Measurements from ENCODE around the gene TSFM.
"Not testable (repeated sequence)": the region's sequence is repeated elsewhere in the genome, so short reads cannot be mapped to it uniquely, and the experiment has no call there.

TSFM gene

GRCh38 chr12:57772429-57773322, 9.9 kb upstream of the TSFM start, which contains the start of gene EEF1AKMT3:
EEF1AKMT3 (plus strand) TSS chr12:57772614; CDS start chr12:57772725, 111 bp downstream.
- peak; percentile 54 to 83 for DNase-seq (ENCODE audit: low spot score in 2 of 2)
- Histone ChIP-seq H3K27me3 (ENCODE audit: low read depth) (no peaks in the 10 kb centered on the region), H3K9me3 (no peaks in the 10 kb centered on the region), H3K4me3 (peak within 1 kb of the TSS; percentile 90), H3K4me1 (peaks cover 7% of the 10 kb centered on the region; the same call in 1 of the 2 replicates), H3K36me3 (replicated peaks) (peaks cover 27% of the 10 kb centered on the region)
- in situ Hi-C loops (cut with MboI; ENCODE audit: low sequenced_read_pairs): no loop called here

- in situ Hi-C loops (cut with MboI; ENCODE audit: low sequenced_read_pairs); H3K9me3 ChIP-seq; DNase-seq (ENCODE audit: low spot score in 2 of 2); H3K27me3 ChIP-seq (ENCODE audit: low read depth); H3K4me1 ChIP-seq; H3K4me3 ChIP-seq; H3K36me3 ChIP-seq (replicated peaks): not testable (repeated sequence)
These were observed 8.0 kb upstream of the TSFM start for GRCh38 chr12:57774634-57775033.

- in situ Hi-C loops (cut with MboI; ENCODE audit: low sequenced_read_pairs): no loop called here
- Histone ChIP-seq H3K4me1 (peaks cover 6% of the 10 kb centered on the region; the same call in 1 of the 2 replicates), H3K4me3 (no peak overlapping the region), H3K36me3 (replicated peaks) (peaks cover 12% of the 10 kb centered on the region), H3K27me3 (ENCODE audit: low read depth) (no peaks in the 10 kb centered on the region), H3K9me3 (no peaks in the 10 kb centered on the region)
- DNase-seq (ENCODE audit: low spot score in 2 of 2): no peak
These were observed 7.5 kb upstream of the TSFM start for GRCh38 chr12:57775044-57775443.

- H3K4me3 ChIP-seq: no peak overlapping the region
- peaks cover 5% of the 10 kb centered on the region; the same call in 1 of the 2 replicates for H3K4me1 ChIP-seq
- DNase-seq (ENCODE audit: low spot score in 2 of 2): no peak
- H3K9me3 ChIP-seq: no peaks in the 10 kb centered on the region
- peaks cover 8% of the 10 kb centered on the region for H3K36me3 ChIP-seq (replicated peaks)
- no peaks in the 10 kb centered on the region for H3K27me3 ChIP-seq (ENCODE audit: low read depth)
- in situ Hi-C loops (cut with MboI; ENCODE audit: low sequenced_read_pairs): no loop called here
These were observed 6.9 kb upstream of the TSFM start for GRCh38 chr12:57775563-57776246.

GRCh38 chr12:57776247-57776587, 6.4 kb upstream of the TSFM start:
- peaks cover 6% of the 10 kb centered on the region; the same call in 1 of the 2 replicates for H3K36me3 ChIP-seq (replicated peaks)
- in situ Hi-C loops (cut with MboI; ENCODE audit: low sequenced_read_pairs): no loop called here
- no peak overlapping the region for H3K4me3 ChIP-seq

GRCh38 chr12:57777367-57777766, 5.2 kb upstream of the TSFM start:
- in situ Hi-C loops (cut with MboI; ENCODE audit: low sequenced_read_pairs): no loop called here
- Histone ChIP-seq H3K36me3 (replicated peaks) (peaks cover 6% of the 10 kb centered on the region; the same call in 1 of the 2 replicates), H3K9me3 (no peaks in the 10 kb centered on the region), H3K4me3 (no peak overlapping the region), H3K4me1 (no peaks in the 10 kb centered on the region; the same call in 1 of the 2 replicates), H3K27me3 (ENCODE audit: low read depth) (no peaks in the 10 kb centered on the region)
- no peak for DNase-seq (ENCODE audit: low spot score in 2 of 2)

More at GRCh38 chr12:57776247-57776587, 6.4 kb upstream of the TSFM start:
- Histone ChIP-seq H3K4me1 (0 out of 2 replicates have a peak, but pooled peaks cover under 1% of the 10 kb centered on the region), H3K27me3 (ENCODE audit: low read depth) (no peaks in the 10 kb centered on the region), H3K9me3 (no peaks in the 10 kb centered on the region)
- no peak for DNase-seq (ENCODE audit: low spot score in 2 of 2)

GRCh38 chr12:57777911-57778310, 4.7 kb upstream of the TSFM start:
- Histone ChIP-seq H3K4me1 (no peaks in the 10 kb centered on the region; the same call in 1 of the 2 replicates), H3K4me3 (no peak overlapping the region), H3K36me3 (replicated peaks) (peaks cover 9% of the 10 kb centered on the region; the same call in 1 of the 2 replicates), H3K27me3 (ENCODE audit: low read depth) (no peaks in the 10 kb centered on the region), H3K9me3 (no peaks in the 10 kb centered on the region)
- in situ Hi-C loops (cut with MboI; ENCODE audit: low sequenced_read_pairs): no loop called here
- no peak for DNase-seq (ENCODE audit: low spot score in 2 of 2)

GRCh38 chr12:57779736-57780135, 2.9 kb upstream of the TSFM start:
- H3K4me3 ChIP-seq: no peak overlapping the region
- H3K4me1 ChIP-seq: no peaks in the 10 kb centered on the region; the same call in 1 of the 2 replicates

GRCh38 chr12:57780284-57780897, 2.2 kb upstream of the TSFM start:
- Histone ChIP-seq H3K4me3 (no peak overlapping the region), H3K36me3 (replicated peaks) (peaks cover 23% of the 10 kb centered on the region), H3K9me3 (no peaks in the 10 kb centered on the region), H3K4me1 (no peaks in the 10 kb centered on the region; the same call in 1 of the 2 replicates), H3K27me3 (ENCODE audit: low read depth) (no peaks in the 10 kb centered on the region)
- in situ Hi-C loops (cut with MboI; ENCODE audit: low sequenced_read_pairs): no loop called here
- DNase-seq (ENCODE audit: low spot score in 2 of 2): no peak

More at GRCh38 chr12:57779736-57780135, 2.9 kb upstream of the TSFM start:
- in situ Hi-C loops (cut with MboI; ENCODE audit: low sequenced_read_pairs): no loop called here
- H3K27me3 ChIP-seq (ENCODE audit: low read depth): no peaks in the 10 kb centered on the region
- peaks cover 19% of the 10 kb centered on the region for H3K36me3 ChIP-seq (replicated peaks)
- H3K9me3 ChIP-seq: no peaks in the 10 kb centered on the region
- no peak for DNase-seq (ENCODE audit: low spot score in 2 of 2)

GRCh38 chr12:57781244-57781643, 1.3 kb upstream of the TSFM start:
- in situ Hi-C loops (cut with MboI; ENCODE audit: low sequenced_read_pairs): no loop called here
- no peaks in the 10 kb centered on the region for H3K27me3 ChIP-seq (ENCODE audit: low read depth)

GRCh38 chr12:57781801-57782200, 786 bp upstream of the TSFM start:
- H3K27me3 ChIP-seq (ENCODE audit: low read depth): no peaks in the 10 kb centered on the region
- H3K36me3 ChIP-seq (replicated peaks): peaks cover 37% of the 10 kb centered on the region
- no peak for DNase-seq (ENCODE audit: low spot score in 2 of 2)
- no peaks in the 10 kb centered on the region for H3K9me3 ChIP-seq
- no peak overlapping the region for H3K4me3 ChIP-seq
- in situ Hi-C loops (cut with MboI; ENCODE audit: low sequenced_read_pairs): no loop called here
- H3K4me1 ChIP-seq: no peaks in the 10 kb centered on the region; the same call in 1 of the 2 replicates

More at GRCh38 chr12:57781244-57781643, 1.3 kb upstream of the TSFM start:
- H3K36me3 ChIP-seq (replicated peaks): peaks cover 32% of the 10 kb centered on the region
- H3K9me3 ChIP-seq: no peaks in the 10 kb centered on the region
- no peak for DNase-seq (ENCODE audit: low spot score in 2 of 2)
- H3K4me1 ChIP-seq: no peaks in the 10 kb centered on the region; the same call in 1 of the 2 replicates
- no peak overlapping the region for H3K4me3 ChIP-seq

- no peaks in the 10 kb centered on the region for H3K27me3 ChIP-seq (ENCODE audit: low read depth)
- peak overlapping the region; percentile 91 for H3K4me3 ChIP-seq
- no peaks in the 10 kb centered on the region; the same call in 1 of the 2 replicates for H3K4me1 ChIP-seq
- H3K9me3 ChIP-seq: no peaks in the 10 kb centered on the region
- peaks cover 42% of the 10 kb centered on the region for H3K36me3 ChIP-seq (replicated peaks)
- DNase-seq (ENCODE audit: low spot score in 2 of 2): no peak
- in situ Hi-C loops (cut with MboI; ENCODE audit: low sequenced_read_pairs): no loop called here
These were observed 362 bp upstream of the TSFM start for GRCh38 chr12:57782243-57782607.

- H3K4me1 ChIP-seq: no peaks in the 10 kb centered on the region; the same call in 1 of the 2 replicates
- no peaks in the 10 kb centered on the region for H3K9me3 ChIP-seq
- H3K27me3 ChIP-seq (ENCODE audit: low read depth): no peaks in the 10 kb centered on the region
- peaks cover 45% of the 10 kb centered on the region for H3K36me3 ChIP-seq (replicated peaks)
- no peak for DNase-seq (ENCODE audit: low spot score in 2 of 2)
- H3K4me3 ChIP-seq: peak overlapping the region; percentile 91
- in situ Hi-C loops (cut with MboI; ENCODE audit: low sequenced_read_pairs): no loop called here
These were observed 847 bp downstream of the TSFM start for GRCh38 chr12:57783466-57783801.
